Thyroid gland (tissue), 4 donors: ENCODE measurements around the gene ITGA2B.

Experiments
- POLR2A ChIP-seq, 2 donors: fragments of 450-650 bp; IDR thresholded peaks; one replicate each; pipeline ENCODE4 v1.6.1; 2017; ENCODE audit warnings: antibody characterized with exemption in 2 of 2, mild to moderate bottlenecking in 2 of 2, moderate library complexity in 1 of 2
- TF ChIP-seq, protein P1 (sequence below), 6 experiments: fragments of 200-600 bp in 3 of 6; fragments of 450-650 bp in 3 of 6; sonication (generic) in 3 of 6; IDR thresholded peaks; one replicate each; pipeline ENCODE4 v1.5.1; 2016 to 2019; ENCODE audit warnings: antibody characterized with exemption in 6 of 6, mild to moderate bottlenecking in 2 of 6, inconsistent platforms in 1 of 6, moderate library complexity in 1 of 6

DNA sequence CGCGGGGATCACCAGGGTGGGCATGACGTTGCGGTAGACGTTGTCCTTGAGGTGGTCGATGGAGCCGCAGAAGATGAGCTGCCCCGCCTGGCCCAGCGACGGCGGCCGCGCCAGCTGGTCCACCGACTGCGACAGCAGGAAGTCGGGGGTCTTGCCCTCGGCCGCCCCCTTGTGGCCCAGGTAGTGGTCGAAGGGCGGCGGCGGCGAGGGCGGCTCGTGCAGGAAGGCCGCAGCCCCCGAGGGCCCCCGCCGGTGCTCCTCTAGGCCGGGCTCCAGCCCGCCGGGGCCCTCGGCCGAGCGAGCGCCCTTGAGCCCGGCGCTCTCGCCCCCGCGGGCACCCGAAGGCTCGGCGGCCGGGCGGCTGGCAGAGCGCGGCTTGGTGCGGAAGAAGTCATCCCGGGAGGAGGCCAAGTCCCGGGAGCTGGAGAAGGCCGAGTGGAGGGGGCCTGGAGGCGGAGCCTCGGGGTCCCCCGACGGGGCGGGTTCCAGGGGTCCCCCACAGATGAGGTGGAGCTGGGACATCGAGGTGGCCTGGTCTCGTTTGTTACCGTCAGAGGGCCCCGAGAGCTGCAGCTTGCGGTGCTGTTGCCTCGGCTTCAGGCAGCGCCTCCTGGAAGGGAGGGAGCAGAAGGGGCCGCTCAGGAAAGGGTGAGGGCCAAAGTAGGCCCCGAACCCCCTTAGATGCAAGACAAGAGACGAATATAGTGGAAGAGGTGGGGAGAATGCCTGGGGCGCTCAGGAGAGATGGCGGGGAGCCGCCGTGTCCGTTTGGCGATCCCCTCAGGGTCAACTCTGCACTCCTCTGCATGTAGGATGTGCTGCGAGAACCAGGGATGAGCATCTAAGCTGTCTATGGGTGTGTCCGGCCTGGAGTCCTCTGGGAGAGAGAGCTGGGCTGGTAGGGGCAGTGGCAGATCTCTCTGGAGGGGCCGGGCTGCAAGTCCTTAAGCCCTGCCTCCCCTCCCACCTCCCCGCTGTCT is 34.6 kb downstream of the ITGA2B start:
- TF ChIP-seq, protein P1, sequence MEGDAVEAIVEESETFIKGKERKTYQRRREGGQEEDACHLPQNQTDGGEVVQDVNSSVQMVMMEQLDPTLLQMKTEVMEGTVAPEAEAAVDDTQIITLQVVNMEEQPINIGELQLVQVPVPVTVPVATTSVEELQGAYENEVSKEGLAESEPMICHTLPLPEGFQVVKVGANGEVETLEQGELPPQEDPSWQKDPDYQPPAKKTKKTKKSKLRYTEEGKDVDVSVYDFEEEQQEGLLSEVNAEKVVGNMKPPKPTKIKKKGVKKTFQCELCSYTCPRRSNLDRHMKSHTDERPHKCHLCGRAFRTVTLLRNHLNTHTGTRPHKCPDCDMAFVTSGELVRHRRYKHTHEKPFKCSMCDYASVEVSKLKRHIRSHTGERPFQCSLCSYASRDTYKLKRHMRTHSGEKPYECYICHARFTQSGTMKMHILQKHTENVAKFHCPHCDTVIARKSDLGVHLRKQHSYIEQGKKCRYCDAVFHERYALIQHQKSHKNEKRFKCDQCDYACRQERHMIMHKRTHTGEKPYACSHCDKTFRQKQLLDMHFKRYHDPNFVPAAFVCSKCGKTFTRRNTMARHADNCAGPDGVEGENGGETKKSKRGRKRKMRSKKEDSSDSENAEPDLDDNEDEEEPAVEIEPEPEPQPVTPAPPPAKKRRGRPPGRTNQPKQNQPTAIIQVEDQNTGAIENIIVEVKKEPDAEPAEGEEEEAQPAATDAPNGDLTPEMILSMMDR (IDR thresholded peaks at IDR 0.05): peak in 2 of 6 experiments; percentile 16 to 17
- TF ChIP-seq POLR2A (IDR thresholded peaks at IDR 0.05): no peak
